AG04449 (cell line): ENCODE measurements around the gene RIOX2.

ENCODE experiments used
- CTCF ChIA-PET: fragments of 350-600 bp; formaldehyde crosslinking; extraction: SDS; loops from one replicate; lab custom pipeline; 2021; ENCODE audit warnings: antibody characterized with exemption; lab: Yijun Ruan, JAX
- POLR2A ChIA-PET: fragments of 400-600, 350-600 bp; formaldehyde crosslinking; extraction: SDS; loops from one replicate; lab custom pipeline; 2020; ENCODE audit warnings: antibody characterized with exemption, inconsistent platforms; lab: Yijun Ruan, JAX
- DNase-seq: peaks from one replicate; pipeline ENCODE4 v3.0.0-alpha.2; 2010; ENCODE audit warnings: low read depth, low spot score
- H3K4me3 ChIP-seq: 2 replicates; pipeline ENCODE4 v1.5.1; 2011; ENCODE audit warnings: low read depth, mild to moderate bottlenecking, control low read depth, low read length
- CTCF ChIP-seq: IDR thresholded peaks from one replicate; pipeline ENCODE4 v1.5.1; 2011; ENCODE audit warnings: mild to moderate bottlenecking, moderate library complexity, low read length, control low read depth, inconsistent platforms; ENCODE audit not compliant: insufficient read depth; ENCODE audit errors: missing control alignments

Gene RIOX2

GRCh38 chr3:97954228-97954827, 17.9 kb downstream of the RIOX2 start:
- no peak overlapping the region for H3K4me3 ChIP-seq
- no peak for DNase-seq
- TF ChIP-seq CTCF, result no peak
- CTCF ChIA-PET, result no interaction called here
- POLR2A ChIA-PET, result no interaction called here

GRCh38 chr3:97952872-97953271, 19.4 kb downstream of the RIOX2 start:
- CTCF ChIA-PET, result no interaction called here
- no peak for TF ChIP-seq CTCF
- POLR2A ChIA-PET, result no interaction called here
- H3K4me3 ChIP-seq, result no peak overlapping the region
- DNase-seq, result no peak

GRCh38 chr3:97952280-97952679, 20.0 kb downstream of the RIOX2 start:
- no peak overlapping the region for H3K4me3 ChIP-seq
- TF ChIP-seq CTCF, result no peak
- DNase-seq, result no peak
- CTCF ChIA-PET, result no interaction called here
- POLR2A ChIA-PET, result no interaction called here

GRCh38 chr3:97950360-97950759, 21.9 kb downstream of the RIOX2 start:
- TF ChIP-seq CTCF, result no peak
- ChIA-PET CTCF (interaction anchor here (0.8 to 1.8 kb wide), 3 partner anchors 8 to 158 kb away, joined by 3 to 7 read pairs (median 4); no protein-coding TSS in a partner anchor), POLR2A (no interaction called here)
- DNase-seq, result no peak
- no peak overlapping the region for H3K4me3 ChIP-seq

- ChIA-PET CTCF (interaction anchor here (1.8 kb wide), 1 partner anchor 9 kb away, joined by 7 read pairs; no protein-coding TSS in a partner anchor), POLR2A (no interaction called here)
- DNase-seq, result no peak
- no peak overlapping the region for H3K4me3 ChIP-seq
- TF ChIP-seq CTCF, result no peak
Observed at GRCh38 chr3:97949743-97950142, 22.5 kb downstream of the RIOX2 start.

GRCh38 chr3:97949110-97949485, 23.1 kb downstream of the RIOX2 start:
- no peak for TF ChIP-seq CTCF
- DNase-seq, result no peak
- POLR2A ChIA-PET, result no interaction called here
- no peak overlapping the region for H3K4me3 ChIP-seq
- CTCF ChIA-PET, result no interaction called here
